Stimulated activated CD8-positive, alpha-beta memory T cell treated with anti-CD3 and anti-CD28 coated beads, Interleukin-15, amount 100 ng/mL, for 48 hours (primary cell): ENCODE data around the gene EPB41L2.

Experiments
- DNase-seq, 2 donors: peaks; one replicate each; pipeline ENCODE4 v3.0.0-alpha.2; 2020; ENCODE audit warnings: low read depth in 2 of 2

Gene EPB41L2

DNA sequence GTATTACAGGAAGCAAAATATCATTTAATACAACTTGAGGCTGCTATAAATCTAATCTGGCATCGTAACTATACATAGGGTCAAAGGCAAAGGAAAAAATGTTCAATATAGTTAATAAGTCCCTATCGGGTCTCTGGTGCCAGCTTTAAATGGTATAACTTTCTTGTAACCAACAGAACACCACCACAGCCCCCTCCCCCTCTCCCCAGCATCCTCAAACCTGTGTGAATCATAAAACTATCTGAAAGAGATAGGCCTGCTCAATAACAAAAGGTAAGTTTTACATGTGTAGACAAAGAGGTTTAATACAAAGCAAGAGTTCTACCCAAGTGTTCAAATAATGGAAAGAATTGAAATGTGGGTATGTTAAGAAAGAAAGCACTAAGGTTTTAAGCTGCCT is 223.7 kb downstream of the EPB41L2 start:
- no peak for DNase-seq

DNA sequence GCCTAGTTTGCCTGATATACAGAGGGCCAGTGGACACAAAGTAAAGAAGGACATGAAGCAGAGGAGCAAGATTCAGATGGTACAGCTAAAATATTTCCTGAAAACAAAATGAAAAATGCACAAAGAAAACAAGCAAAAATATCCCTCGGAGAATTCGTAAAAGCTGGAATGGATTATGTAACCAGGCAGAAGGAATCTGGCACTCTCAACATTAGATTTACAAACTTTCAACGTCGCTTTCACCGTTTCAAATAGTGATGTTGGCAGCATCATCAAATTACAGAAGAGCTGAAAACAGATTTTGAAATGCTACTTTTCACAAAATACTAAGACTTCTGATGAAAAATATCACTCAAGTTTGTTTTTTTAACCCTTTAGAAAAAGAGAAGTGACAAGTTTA is 224.1 kb downstream of the EPB41L2 start:
- DNase-seq = no peak

DNA sequence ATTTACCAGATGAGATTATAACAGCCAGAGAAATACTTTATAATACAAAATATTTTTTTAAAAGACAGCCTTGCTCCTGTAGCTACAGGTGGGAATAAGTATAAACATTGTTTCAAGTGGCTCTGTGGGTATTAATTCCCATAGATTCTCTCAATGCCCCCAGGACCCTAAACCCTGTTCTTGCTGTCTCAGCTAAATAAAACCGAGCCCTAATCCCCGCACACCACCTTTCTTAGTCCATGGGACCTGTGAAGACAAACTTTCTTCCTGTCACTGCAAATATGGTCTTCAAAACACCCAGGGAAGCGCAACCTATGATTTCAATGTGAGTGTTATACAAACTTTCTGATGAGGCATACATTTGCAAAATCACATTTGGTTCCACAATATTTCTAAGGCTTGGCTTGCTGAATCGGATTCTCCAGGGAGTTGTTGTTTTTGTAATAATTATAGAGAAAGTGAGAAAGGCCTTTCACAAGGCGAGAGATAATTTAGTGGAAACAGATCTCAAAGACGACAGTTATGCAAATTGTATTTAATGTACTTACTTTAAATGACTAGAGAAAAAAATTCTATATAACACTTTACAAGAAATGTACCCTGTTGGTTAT is 224.7 kb downstream of the EPB41L2 start:
- DNase-seq = no peak

DNA sequence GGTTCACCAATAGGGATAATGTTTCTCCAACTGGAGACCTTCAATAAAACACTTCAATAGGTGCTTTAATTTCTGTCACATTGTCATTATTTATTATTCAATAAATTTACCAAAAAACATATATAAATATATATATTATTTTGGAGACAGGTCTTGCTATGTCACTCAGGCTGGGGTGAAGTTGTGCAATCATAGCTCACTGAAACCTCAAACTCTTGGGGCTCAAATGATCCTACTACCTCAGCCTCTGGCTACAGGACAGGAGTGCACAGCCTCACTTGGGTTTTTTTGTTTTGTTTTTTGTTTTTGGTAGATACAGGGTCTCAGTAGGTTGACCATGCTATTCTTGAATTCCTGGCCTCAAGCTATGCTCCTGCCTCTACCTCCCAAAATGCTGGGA is 226.0 kb downstream of the EPB41L2 start:
- no peak for DNase-seq

DNA sequence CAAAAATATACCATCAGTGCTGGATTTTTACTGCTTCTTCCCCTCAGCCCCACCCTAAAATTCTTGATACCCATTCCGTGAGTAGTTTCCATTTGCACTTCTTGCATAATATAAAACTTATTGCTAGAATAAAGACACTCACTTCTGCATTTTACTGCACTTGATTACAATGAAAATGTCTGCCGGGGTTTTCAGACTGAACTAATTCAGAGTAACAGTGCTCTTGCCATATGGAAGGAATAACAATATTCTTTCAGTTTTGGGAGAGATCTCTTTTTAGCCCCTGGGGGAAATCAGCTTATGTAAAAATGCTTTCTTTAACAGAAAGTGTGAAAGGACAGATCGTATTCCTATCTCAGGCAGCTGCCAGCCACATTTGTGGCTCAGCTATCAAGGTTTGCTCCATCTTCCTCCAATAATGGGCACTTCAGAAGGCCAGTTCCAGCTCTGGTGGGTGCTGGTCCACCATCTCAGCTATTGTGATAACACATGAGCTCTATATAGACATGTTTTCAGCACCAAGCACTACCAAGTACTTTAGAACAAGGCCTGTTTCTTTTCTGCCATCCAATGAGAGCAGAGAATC is 226.9 kb downstream of the EPB41L2 start:
- no peak for DNase-seq

DNA sequence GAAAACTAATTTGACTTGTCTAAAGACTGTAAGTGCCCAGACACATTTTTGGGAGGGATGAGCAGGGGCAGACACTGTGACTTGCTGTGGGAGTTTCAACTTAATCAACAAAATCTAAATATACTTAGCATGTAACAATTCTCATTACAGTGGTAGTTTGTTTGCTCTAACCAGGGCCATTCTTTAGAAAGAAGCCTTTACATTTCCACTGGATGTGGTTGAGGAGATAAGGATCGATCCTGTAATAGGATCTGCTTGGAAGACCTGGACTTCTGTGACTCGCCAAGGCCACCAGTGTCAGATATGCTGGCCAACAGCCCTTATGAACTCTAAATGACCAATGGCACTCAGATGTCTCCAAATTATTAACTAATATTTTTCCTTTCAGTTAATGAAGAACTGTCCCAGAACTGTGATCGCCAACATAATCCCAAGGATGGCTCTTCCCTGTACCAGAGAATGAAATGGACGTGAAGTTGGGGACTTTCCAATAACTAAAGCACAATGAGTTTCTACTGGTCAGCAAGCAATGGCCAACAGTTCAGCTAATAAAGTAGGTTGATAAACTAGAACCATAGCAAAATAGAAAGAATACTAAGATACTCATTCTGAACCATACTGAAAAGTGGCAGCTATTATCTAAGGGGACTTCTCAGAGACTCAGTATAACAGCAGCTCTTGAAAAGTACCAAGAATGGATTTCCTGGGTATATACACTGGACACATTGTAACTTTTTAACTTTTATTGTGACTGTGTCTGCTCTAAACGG is 228.4 kb downstream of the EPB41L2 start:
- no peak for DNase-seq

DNA sequence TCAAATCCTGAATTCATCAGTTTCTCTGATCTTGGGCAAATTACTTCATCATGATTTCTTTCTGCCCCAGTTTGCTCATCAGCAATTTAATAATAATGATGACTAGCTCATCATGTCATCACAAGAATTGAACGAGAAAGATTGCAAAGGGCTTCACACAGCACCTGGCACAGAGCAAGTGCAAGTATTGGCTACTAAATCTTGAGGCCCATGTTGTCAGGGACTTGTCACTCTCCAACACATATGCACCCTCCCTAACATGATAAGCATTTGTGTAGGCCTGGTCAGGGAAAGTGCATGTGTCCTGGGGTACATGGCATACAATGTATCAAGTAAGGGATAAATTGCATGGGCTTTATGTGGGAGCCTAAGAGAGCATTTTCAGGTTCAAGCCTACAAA is 229.5 kb downstream of the EPB41L2 start:
- DNase-seq = no peak

DNA sequence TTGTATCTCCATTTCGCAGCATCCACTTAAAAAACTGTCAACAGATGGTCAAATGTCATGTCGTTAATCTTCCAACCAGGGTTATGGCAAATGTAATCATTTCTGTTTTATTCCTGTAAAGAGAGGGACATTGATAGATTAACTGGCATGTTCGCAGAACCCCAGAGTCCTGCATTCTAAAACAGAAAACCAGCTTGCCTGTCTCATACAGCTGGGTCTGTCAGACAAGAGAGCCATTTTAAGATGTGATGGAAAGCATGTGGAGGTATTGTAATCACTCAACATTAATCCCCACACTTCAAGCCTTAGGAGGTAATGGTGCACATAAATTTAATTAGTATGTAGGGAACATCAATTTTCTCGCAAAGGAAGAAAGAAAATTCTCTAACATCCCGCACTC is 231.4 kb downstream of the EPB41L2 start:
- DNase-seq = no peak

DNA sequence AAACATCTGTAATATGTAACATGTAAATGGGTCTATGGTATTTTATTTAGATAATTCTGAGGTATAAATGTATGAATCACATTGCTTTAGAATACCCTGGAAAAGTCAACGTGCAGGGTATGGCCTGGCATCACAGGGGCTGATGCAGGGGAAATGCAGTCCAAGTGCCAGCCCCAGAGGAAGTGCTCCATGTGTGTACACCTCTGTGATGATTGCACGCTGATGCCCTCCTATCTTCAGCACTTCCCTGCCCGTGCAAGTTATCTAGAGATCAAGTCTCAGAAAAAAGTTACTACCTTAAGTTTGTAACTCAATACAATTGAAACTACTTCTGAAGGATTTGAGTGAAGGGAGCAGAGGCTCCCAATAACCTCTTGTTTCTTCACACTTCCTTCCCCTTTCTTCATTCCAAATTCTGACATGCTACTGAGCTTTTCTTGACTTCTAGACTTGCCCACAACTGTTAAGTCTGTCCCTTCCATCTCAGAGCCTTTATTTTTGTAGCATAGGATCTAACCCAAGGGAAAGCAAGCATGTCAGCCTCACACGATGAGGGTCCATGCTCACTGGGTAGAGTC is 233.6 kb downstream of the EPB41L2 start:
- DNase-seq = no peak

DNA sequence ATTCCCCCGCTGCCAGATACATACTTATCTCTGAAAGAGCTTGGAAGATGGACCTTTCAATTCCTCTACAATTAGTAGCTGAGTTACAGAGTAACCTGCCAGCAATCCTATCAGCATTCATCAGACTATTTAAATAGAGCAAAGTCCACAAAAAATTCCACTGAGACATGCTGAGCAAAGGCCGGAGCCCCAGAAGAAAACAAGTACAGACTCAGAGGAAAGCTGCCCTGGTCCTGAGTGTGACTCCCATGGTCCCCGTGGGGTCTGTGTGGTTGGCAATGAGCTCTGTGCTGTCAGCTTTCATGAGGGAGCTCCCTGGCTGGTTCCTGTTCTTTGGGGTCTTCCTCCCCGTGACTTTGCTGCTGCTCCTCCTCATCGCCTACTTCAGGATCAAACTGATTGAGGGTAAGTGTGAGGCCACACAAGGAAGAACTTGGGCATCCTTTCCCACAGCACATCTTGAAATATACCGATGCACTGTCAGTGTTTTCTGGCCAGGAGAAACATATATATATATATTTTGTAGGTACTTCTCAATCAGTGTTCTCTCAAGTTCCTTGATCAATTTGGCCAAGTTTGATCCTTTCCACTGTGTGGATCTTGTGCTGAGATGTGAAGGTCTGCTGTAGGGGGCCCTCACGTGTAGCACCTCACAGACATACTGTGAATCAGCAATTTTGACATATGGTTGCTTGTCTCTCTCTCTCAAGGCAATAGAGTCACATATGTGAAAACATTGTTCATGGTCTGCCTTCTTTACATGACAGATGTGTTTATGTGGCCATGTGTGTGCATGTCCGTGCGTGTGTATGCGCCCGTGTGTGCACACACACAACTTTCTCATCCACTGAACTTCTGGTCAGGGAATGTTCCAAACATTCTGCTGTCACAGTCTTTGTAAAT is 235.5 kb downstream of the EPB41L2 start, which contains the start of gene SMLR1:
Gene SMLR1 (plus strand): TSS at position 160 of the 903 bp plus-strand sequence. CDS start 8 bp downstream, at position 168.
- no peak for DNase-seq

DNA sequence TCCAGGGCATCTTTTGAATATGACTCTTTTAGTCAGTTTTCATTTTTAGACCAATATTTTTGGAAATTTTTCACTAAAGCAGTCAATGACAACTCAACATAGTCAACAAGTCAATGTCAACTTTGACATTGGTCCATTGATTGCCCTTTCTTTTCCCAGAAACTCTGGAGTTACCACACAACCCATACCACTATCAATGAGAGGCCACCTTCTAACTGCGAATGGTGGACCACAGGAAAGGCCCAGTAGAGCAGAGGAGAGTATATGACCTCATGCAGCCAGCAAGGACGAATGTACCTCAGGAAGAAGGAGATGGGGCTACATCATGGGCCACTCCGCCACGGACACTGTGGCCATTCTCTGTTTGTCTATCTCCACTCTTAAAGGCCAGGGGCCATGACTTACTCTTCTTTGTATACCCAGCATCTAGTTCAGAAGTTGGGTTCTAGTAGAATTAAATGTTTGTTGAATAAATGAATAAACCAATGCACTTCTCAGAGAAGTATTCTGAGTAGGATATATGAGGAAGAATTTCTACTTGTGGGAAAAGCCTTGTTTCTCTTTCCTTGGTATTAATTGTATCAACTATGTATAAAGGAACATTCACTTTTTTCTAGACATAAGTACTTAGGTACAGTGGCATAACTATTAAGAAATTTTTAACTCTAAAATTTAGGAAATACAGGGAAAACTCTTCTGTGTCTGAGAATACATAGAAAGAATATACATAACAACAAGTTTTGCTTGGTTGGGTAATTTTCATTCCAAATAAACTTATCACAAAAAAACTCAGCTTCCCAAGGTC is 236.4 kb downstream of the EPB41L2 start:
- DNase-seq = no peak

DNA sequence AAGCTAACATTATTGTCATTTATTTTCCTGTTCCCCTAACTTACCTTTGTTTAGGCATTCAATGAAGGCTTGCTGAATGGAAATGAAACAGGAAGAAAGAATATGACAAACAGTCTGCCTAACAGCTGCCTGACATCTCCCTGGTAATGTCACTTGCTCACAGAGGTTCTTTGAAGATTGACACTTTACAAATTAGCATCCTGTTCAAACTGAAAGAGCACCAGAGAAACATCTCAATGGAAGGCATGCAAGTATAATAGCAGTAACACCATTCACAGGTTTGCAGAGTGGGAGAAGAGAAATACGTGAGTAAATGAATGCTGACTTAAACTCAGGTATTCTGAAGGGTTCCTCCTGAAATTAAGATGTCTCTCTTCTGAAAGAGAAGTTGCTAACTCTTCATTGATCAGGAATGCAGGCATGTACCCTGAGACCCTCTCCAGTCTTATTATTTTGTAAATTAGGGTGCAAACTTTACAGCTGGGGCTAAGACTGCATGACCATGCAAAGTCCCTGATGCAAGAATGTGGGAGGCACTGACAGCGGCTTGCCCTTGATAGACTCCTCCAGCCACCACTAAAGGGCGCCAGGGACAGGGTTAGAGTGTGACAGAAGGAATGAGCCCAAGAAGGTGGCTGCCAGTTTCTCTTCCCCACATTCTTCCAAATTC is 237.1 kb downstream of the EPB41L2 start:
- DNase-seq = no peak

DNA sequence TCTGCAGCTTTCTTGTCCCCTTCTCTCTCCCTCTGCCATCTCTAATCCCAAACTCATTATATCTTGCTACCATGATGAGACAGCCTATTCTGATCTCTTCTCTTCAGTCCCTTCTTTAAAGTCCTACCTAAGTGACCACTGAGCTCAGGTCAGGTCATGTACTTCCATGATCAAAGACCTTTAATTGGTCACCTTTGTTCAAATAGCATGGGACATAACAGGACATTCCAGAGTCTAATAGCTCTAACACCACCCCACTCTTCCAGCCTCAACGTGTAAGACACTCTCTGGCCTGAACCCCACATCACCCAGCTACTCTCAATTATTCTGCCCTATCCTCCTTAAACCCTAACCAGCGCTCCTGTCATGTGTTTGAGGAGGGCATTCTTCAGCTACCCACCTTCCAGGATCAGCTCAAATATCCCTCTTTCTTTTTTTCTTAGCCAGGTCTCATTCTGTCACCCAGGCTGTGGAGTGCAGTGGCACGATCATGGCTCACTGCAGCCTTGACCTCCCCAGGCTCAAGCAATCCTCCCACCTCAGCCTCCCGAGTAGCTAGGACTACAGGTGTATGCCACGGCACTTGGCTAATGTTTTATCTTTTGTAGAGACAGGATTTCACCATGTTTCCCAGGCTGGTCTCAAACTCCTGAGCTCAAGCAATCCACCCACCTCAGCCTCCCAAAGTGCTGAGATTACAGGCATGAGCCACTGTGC is 237.9 kb downstream of the EPB41L2 start:
- no peak for DNase-seq

DNA sequence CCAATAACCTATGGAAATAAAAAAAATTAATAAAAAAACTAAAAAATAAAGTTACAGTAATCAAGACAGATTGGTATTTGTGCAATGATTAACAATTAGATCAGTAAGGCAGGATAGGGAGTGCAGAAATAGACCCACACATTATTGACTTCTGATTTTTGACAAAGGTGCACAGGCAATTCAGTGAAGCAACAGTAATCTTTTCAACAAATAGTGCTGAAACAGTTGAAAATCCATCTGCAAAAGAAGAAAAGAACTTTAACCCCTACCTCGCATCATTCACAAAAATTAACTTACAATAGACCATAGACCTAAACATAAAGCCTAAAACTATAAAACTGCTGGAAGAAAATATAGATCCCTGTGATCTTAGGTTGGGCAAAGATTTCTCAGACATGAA is 240.3 kb downstream of the EPB41L2 start:
- no peak for DNase-seq

DNA sequence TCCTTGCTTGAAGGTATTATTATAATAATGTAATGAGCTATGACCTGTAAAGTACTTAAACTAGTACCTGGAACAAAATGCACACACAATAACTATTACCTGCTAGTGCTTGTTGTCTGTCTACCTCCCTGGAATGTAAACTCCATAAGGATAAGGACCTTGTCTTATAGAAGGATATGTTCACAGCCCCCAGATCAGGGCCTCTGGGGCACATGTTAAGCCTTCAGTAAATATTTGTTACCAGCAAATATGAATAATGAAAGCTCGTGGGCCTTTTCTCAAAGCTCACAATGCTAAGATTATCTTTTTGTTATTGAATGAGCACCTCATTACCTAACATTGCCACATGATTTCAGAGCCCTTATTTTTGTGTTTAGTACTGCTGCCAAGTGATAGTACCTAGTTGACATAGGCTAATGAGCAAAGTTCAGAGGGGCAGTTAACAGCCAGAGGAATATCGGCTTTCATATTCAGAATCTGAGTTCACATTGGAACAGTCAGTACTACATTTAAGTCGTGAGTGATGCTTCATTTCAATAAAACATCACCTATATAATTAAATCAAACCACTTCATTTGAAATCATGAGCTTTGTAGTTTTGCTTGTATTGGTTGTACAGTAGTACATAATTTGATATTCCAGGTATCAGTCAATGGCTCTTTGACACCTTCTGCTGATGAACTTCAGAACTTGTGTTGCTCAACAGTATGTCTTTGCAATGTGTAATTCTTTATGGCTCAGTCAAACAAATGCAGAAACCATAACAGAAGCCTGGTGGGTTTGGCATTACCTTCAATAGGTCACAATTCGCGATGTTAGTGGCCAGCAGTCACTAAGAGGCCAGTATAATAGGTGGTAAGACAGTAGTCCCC is 247.6 kb downstream of the EPB41L2 start:
- no peak for DNase-seq

DNA sequence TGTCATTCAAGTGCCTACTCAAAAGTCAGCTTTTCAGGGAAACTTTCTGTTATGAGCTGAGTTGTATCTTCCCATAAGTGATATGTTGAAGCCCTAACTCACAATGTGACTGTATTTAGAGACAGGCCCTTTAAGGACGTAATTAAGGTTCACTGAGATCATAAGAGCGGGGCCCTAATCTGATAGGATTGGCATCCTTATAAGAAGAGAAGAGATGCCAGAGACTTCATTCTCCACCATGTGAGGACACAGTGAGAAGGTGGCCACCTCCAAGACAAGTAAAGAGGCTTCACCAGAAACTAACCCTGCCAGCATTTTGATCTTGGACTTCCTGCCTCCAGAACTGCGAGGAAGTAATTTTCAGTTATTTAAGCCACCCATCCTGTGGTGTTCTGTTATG is 248.5 kb downstream of the EPB41L2 start:
- no peak for DNase-seq

DNA sequence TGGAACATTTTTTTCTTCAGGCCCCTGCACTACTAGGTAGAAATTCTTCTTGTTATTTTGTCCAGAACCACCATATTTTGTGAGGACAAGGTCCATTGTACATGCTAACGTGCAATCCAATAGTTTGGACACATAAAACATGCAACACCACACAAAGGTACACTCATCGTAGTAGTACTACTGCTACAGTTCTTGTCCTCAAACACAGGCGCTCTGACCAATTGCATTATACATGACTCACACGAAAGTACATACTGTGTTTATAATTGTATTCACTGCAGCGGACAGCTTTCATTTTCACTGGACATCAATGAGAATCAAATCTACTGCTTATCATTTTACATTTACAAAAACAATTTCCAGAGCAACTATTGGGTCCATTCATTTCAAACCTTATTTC is 251.1 kb downstream of the EPB41L2 start:
- DNase-seq = no peak

DNA sequence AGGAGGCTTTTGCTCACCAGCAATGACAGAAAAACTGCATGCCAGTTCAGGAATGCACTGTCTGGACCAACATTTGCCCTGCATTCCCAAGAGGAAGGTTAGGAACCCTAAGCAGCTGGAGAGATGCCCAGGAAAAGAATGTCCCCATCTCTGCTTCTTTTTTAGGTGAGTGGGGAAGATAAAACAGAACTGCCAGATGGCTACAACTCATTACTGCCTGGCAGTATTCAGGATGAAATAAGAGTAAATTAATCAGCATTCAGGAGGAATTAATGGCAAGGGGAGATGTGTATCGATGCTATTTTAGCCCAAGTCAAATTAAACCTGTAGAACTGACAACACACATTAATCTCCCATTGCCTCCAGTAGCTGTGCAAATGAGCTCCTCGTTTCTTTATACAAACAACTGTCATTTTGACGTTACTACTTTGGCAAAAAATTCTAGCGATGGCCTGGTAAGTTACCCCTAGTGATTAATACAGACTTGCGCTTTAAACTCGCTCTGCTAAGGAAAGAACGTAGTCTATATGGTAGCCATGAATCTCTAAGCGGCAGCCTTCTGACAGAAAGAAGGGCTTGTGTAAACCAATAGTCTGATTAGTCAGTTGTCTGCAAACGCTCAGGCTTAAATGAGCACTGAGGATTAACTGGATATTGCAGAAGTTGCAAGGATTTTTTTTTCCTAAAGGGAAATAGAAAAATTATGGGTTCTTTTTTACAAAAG is 252.6 kb downstream of the EPB41L2 start:
- no peak for DNase-seq
